ENCODE data around the gene ZNF366. TPM values are rescaled to one million over a fixed set of nuclear protein-coding genes. Genes with fewer than 3 reads are reported as not detected.

ZNF366 gene
- total RNA-seq, 2 donors from 2014 or later, result 2.2 to 3.1 TPM

DNA sequence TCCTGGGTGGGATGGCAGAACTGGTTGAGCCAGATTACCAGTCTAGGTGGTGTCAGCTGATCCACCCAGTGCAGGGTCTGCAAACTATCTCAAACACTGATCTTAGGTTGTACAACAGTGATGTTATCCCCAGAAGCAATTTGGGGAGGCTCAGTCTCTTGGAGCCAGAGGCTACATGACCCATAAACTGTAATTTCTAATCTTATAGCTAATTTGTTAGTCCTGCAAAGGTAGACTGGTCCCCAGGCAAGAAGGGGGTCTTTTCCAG, 5.3 kb upstream of the ZNF366 start:
- H3K27me3 ChIP-seq (replicated peaks; ENCODE audit: insufficient read depth), result no peaks in the 10 kb centered on the region
- no peaks in the 10 kb centered on the region for H3K36me3 ChIP-seq
- H3K4me1 ChIP-seq (ENCODE audit: control insufficient read depth in 1 of 2, low read depth in 2 of 2), result peaks cover 26 to 48% of the 10 kb centered on the region in 2 donors
- H3K9me3 ChIP-seq, result no peaks in the 10 kb centered on the region
- no peak overlapping the region for H3K4me3 ChIP-seq
- ATAC-seq (ENCODE audit: insufficient number of reproducible peaks, low FRiP score, low read depth), result no peak
- DNase-seq (ENCODE audit: low spot score), result no peak
- TF ChIP-seq CTCF (IDR thresholded peaks at IDR 0.05), result no peak
- H3K27ac ChIP-seq, result no peak overlapping the region

DNA sequence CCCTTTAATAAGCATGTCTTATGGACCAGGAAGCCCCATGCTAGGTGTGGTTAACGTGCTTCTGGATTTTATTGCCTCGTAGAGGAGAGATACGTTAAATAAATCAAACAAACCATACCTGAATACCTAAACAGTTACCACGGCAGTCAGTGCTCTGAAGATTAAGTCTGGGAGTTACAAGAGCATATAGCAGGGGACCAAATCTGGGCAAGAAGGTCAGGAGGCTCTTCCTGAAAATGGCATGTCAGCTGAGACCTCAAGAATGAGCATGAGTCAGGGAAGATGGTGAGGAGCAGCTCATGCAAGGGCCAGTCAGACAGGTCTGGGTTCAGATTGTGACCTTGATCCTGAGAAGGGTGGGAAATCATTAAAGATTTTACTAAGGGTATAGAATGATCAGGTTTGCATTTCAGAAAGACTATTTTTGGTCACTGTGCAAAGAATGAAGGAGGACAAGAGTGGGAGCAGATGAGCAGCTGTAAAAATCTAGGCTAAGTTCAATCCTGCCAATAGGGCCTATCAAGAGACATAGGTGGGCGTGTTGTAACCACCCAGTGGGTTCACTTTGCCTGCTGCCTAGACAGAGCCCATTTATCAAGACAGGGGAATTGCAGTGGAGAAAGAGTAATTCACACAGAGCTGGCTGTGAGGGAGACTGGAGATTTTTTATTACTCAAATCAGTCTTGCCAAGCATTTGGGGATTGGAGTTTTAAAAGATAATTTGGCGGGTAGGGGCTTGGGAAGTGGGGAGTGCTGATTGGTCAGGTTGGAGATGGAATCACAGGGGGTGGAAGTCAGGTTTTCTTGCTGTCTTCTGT, 4.8 kb upstream of the ZNF366 start:
- ATAC-seq (ENCODE audit: insufficient number of reproducible peaks, low FRiP score, low read depth) (no peak), DNase-seq (ENCODE audit: low spot score) (no peak)
- peak overlapping the region; percentile 74 to 80 for H3K27ac ChIP-seq
- peaks cover 26 to 50% of the 10 kb centered on the region in 2 donors for H3K4me1 ChIP-seq (ENCODE audit: control insufficient read depth in 1 of 2, low read depth in 2 of 2)
- no peaks in the 10 kb centered on the region for H3K27me3 ChIP-seq (replicated peaks; ENCODE audit: insufficient read depth)
- no peak overlapping the region for H3K4me3 ChIP-seq
- no peaks in the 10 kb centered on the region for H3K36me3 ChIP-seq
- H3K9me3 ChIP-seq, result no peaks in the 10 kb centered on the region
- TF ChIP-seq CTCF (IDR thresholded peaks at IDR 0.05), result no peak

- peak overlapping the region; percentile 74 to 80 for H3K27ac ChIP-seq
- H3K4me1 ChIP-seq (ENCODE audit: control insufficient read depth in 1 of 2, low read depth in 2 of 2), result peaks cover 26 to 51% of the 10 kb centered on the region in 2 donors
- ATAC-seq (ENCODE audit: insufficient number of reproducible peaks, low FRiP score, low read depth), result no peak
Measured at GRCh38 chr5:72511366-72511765, 4.2 kb upstream of the ZNF366 start.

GRCh38 chr5:72510610-72511181, 3.5 kb upstream of the ZNF366 start:
- Histone ChIP-seq H3K9me3 (no peaks in the 10 kb centered on the region), H3K36me3 (no peaks in the 10 kb centered on the region), H3K27me3 (replicated peaks; ENCODE audit: insufficient read depth) (no peaks in the 10 kb centered on the region), H3K27ac (peak overlapping the region; percentile 74 to 80), H3K4me3 (peak overlapping the region; percentile 20), H3K4me1 (ENCODE audit: control insufficient read depth in 1 of 2, low read depth in 2 of 2) (peaks cover 26 to 51% of the 10 kb centered on the region in 2 donors)
- DNase-seq (ENCODE audit: low spot score), result peak; percentile 28
- peak; percentile 18 for ATAC-seq (ENCODE audit: insufficient number of reproducible peaks, low FRiP score, low read depth)
- no peak for TF ChIP-seq CTCF (IDR thresholded peaks at IDR 0.05)

More at GRCh38 chr5:72511366-72511765, 4.2 kb upstream of the ZNF366 start:
- Histone ChIP-seq H3K27me3 (replicated peaks; ENCODE audit: insufficient read depth) (no peaks in the 10 kb centered on the region), H3K9me3 (no peaks in the 10 kb centered on the region), H3K4me3 (no peak overlapping the region), H3K36me3 (no peaks in the 10 kb centered on the region)
- TF ChIP-seq CTCF (IDR thresholded peaks at IDR 0.05), result no peak
- DNase-seq (ENCODE audit: low spot score), result no peak

GRCh38 chr5:72509401-72509800, 2.2 kb upstream of the ZNF366 start:
- Histone ChIP-seq H3K9me3 (no peaks in the 10 kb centered on the region), H3K4me1 (ENCODE audit: control insufficient read depth in 1 of 2, low read depth in 2 of 2) (peaks cover 31 to 55% of the 10 kb centered on the region in 2 donors), H3K27me3 (replicated peaks; ENCODE audit: insufficient read depth) (no peaks in the 10 kb centered on the region), H3K36me3 (no peaks in the 10 kb centered on the region), H3K27ac (peak overlapping the region; percentile 74 to 80), H3K4me3 (no peak overlapping the region)
- ATAC-seq (ENCODE audit: insufficient number of reproducible peaks, low FRiP score, low read depth) (peak; percentile 68), DNase-seq (ENCODE audit: low spot score) (peak; percentile 28)
- no peak for TF ChIP-seq CTCF (IDR thresholded peaks at IDR 0.05)

Data from thoracic aorta (tissue), 2 donors.